ENCODE results near the gene SPNS3.

DNA sequence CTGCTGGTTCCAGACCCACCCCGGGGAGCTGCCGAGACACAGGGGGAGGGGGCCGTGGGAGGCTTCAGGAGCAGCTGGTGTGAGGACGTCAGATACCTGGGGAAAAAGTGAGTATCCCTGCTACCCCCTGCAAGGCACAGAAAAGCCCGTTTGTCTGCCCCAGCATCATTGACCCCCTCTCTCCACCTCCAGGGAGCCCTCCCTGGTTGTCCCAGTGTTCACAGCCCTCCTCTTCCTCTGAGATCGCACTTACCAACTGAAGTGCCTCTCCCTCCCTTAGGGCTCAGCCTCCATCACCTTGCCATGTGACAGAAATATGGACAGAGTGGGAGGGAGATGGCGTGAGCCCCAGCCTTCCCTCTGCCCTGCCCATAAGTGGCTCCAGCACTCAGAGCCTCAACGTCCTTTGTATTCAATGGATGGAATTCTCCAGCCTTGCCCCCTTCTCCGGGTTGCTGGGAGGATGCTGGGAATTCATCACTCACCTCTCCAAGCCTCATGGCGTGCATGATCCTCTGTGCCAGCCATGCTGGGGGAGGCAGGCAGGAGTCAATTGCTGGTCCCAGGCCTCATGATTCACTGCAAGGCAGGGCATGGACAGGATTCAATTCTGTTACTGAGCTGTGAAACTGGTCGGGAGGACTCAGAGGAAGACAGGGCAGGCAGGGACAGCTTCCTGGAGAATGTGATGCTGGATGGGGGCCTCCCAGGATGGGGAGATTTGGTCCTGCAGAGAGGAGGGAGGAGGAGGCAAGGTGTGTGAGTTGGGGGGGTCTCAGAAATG lies 14.6 kb downstream of the SPNS3 start:
- TF ChIP-seq, protein P1, sequence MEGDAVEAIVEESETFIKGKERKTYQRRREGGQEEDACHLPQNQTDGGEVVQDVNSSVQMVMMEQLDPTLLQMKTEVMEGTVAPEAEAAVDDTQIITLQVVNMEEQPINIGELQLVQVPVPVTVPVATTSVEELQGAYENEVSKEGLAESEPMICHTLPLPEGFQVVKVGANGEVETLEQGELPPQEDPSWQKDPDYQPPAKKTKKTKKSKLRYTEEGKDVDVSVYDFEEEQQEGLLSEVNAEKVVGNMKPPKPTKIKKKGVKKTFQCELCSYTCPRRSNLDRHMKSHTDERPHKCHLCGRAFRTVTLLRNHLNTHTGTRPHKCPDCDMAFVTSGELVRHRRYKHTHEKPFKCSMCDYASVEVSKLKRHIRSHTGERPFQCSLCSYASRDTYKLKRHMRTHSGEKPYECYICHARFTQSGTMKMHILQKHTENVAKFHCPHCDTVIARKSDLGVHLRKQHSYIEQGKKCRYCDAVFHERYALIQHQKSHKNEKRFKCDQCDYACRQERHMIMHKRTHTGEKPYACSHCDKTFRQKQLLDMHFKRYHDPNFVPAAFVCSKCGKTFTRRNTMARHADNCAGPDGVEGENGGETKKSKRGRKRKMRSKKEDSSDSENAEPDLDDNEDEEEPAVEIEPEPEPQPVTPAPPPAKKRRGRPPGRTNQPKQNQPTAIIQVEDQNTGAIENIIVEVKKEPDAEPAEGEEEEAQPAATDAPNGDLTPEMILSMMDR (IDR thresholded peaks at IDR 0.05; ENCODE audit: poor library complexity), result no peak
- no peak for TF ChIP-seq EZH2 (IDR thresholded peaks at IDR 0.05; ENCODE audit: borderline replicate concordance)
- no peak for TF ChIP-seq EZH2phosphoT487 (IDR thresholded peaks at IDR 0.05; ENCODE audit: low read depth, severe bottlenecking, unreplicated experiment)

Measured in hepatocyte (in vitro differentiated cells).